ENCODE results near the gene PTMA.
"Not testable (repeated sequence)": the region's sequence is repeated elsewhere in the genome, so short reads cannot be mapped to it uniquely, and the experiment has no call there.

PTMA gene

DNA sequence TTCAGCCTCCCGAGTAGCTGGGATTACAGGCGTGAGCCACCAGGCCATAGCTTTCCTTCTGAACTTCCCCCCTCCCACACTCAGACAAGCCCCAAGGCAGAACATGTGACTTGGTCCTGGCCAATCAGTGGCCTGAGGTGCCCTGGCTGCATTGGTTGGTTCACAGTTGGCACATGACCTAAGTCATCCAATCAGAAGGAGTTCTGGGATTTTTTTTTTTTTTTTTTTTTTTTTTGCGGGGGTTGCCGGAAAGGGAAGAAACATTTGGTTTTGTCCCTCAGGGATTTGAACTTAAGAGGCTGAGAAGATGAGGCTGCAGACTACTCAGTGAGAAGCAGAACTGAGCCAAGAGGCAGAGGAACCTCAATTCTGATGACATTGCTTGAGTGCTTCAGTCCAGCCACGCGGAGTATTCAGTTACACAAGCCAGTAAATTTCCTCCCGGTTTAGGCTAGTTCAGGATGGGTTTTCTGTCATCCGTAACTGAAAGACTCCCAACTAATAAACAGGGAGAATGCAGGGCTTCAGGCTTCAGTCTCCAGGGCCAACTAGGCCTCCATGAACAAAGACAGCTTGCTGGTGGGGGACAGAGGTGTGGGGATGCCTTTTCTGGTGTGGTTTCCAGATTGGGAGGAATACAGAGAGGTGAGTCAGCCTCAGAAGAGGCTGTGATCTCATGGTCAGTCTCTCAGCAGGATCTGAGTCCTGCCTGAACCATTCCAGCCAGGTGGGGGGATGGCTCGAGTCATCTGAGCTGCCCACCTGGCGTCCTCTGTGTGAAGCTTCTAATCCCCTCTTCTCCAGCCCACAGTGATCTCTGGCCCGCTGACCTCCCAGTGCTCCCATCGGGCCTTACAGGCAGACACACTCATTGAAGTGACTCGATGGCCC is 9.2 kb downstream of the PTMA start:
- DNase-seq: no peak

DNA sequence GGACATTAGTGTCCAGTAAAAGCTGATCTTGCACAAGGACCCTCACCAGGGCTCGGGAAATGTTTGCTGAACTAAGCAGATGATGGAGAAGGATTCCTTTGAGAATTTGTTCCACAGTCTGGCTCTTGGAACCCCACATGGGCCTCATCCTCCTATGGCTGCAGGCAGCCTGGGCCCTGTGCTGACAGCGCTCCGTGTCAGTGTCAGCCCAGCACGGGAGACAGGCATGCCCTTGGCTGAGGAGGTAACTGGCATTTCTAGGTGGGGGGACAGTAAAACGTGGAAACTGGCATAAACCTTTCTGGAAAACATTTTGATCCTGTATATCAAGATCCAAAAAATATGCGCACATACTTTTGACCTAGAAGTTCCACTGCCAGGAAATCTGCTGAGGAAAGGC is 10.5 kb downstream of the PTMA start:
- no peak for DNase-seq

DNA sequence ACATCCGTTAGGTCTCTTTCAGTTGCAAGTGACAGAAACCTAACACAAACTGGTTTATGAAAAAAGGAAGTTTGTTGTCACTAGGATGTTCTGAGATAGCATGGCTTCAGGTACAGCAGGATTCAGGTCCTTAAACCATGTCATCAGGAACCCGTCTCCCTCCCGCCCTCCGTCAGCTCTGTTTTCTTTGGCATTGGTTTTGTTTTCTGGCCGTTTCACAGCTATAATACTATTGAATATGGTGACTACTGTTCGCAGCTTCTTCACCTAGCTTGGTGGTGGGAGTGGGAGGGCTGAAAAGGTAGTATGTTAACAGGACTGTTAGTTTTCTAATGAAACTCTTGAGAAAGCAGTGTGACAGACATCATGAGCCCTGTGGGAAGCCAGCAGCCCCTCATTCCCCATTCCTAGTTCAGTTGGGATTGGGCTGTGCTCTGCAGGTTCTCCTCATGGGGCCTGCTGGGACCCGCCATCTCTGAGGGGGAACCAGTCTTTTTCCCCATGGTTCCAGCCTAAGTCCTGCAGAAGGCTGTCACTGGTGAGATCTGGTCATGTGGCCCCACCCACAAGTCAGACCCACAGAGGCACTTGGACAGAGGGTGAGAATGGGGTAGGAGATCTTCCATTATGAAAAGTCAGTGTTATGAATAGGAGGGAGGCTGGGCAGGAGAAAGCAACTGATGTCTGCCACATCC is 12.1 kb downstream of the PTMA start:
- no peak for DNase-seq

DNA sequence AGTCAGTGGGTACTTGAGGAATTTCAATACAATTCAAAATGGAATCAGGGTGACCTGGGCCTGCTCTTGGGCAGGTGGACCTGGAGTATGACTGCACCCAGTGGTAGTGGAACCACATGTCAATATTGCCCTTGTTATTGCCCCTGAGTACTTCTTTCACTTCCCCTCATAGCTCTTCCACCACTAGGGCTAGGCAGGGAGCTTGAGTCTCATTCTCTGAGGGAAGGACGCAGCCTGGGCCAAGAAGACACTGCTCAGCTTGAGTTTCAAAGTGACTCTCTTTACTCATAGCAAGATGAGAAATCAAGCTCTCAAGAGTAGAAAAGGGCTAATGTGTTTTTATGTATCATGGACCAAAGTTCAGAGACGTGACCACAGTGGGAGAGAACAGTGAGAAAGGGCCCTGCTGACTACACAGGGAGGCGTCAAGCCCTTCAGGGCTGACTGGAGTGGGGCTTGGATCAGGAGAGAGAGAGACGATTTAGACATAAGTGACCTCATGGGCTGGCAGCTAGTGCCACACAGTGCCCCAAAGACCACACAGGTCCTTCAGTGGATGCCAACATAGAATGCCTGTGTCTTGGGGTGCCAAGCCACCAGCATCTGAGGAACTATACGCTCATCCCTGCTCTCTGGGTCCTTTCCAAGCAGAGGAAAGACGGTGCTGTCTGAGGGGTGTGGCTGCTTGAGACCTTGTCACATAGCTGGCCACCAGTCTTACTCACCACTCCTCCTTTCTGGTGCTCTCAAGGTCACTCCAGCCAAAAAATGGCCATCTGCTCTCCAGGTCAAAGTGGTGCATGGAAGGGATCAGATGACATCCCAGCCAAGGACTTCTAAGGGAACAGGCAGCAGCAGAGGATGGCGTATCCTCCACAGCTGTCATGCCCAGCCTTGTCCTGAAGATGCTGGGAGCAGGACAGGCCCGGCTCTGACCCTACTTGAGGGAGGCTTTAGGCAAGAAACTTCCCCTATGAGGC is 13.0 kb downstream of the PTMA start:
- DNase-seq: no peak

DNA sequence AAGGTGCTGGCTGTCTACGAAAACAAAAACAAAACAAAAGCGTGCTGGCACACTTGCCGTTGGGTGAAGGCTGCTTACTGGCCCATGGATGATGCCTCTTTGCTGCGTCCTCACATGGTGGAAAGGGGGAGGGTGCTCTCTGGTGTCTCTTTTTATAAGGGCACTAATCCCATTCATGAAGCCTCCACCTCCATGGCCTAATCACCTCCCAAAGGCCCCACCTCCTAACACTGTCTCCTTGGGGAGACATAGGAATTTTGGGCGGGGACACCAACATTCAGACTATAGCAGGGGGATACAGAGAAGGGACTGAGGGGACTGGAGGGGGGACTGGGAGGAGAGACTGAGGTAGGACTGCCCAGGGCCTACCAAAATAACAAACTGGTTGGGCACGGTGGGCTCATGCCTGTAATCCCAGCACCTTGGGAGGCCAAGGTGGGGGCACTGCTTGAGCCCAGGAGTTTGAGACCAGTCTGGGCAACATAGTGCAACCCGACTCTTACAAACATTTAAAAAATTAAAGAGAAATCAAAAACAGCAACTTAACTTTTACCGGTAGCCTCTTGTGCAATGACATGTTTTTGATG is 14.5 kb downstream of the PTMA start:
- DNase-seq: no peak

GRCh38 chr2:231725476-231725875 is 17.2 kb downstream of the PTMA start:
- DNase-seq: no peak

DNA sequence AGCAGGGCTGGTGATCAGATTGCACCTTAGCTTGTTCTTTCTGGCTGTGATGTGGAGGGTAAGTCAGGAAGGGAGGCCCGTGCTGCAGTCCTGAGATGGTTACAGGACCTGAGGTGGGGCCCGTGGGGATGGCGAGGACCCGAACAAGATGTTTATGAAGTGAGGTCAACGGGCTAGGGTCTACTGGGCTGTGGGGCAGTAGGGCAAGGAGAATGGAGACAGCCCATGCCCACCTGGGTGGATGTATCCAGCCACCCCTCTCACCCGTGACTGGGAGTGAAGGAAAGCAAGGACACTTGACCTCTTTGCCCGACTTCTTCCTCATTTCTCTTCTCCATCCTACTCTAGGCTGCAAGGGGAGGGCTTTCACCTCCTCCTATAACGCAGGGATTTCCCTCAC is 18.0 kb downstream of the PTMA start:
- no peak for DNase-seq

- DNase-seq: no peak
Observed at GRCh38 chr2:231727621-231728020, 19.3 kb downstream of the PTMA start.

- DNase-seq: no peak
Observed at GRCh38 chr2:231732604-231733003, 24.3 kb downstream of the PTMA start.

GRCh38 chr2:231737761-231738160 is 29.4 kb downstream of the PTMA start:
- no peak for DNase-seq

DNA sequence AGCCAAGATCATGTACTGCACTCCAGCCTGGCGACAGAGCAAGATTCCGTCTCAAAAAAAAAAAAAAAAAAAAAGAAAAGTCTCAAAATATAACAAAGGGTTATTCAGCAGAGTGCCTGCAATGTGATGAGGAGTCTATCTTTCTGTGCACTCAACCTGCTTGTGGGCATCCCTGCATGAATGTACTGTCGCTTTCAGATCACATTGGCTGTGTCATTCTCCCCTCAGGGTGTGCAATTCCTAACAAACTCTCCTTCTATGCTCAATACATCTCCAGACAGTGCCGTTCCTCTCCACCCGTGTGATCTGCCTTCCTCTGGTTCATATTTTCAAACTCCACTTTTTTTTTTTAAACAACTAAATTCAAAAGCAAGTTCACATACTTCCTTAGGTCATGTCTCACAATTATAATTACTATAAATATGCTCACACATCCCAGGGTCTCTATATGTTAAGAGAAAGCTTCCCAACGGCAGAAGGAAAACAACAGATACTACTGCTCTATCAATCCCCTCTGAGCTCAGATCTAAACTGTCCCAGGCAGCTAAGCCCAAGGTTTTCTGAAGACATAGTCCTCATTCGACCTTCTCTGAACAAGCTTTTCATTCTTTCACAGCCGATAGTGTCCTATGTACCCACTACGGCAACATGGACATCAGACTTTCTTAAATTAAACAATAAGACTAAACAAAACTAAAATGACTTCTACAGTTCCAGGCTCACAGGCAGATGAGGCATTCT is 35.2 kb downstream of the PTMA start:
- DNase-seq: no peak

- DNase-seq: no peak
Observed at GRCh38 chr2:231745303-231746038, 37.1 kb downstream of the PTMA start.

DNA sequence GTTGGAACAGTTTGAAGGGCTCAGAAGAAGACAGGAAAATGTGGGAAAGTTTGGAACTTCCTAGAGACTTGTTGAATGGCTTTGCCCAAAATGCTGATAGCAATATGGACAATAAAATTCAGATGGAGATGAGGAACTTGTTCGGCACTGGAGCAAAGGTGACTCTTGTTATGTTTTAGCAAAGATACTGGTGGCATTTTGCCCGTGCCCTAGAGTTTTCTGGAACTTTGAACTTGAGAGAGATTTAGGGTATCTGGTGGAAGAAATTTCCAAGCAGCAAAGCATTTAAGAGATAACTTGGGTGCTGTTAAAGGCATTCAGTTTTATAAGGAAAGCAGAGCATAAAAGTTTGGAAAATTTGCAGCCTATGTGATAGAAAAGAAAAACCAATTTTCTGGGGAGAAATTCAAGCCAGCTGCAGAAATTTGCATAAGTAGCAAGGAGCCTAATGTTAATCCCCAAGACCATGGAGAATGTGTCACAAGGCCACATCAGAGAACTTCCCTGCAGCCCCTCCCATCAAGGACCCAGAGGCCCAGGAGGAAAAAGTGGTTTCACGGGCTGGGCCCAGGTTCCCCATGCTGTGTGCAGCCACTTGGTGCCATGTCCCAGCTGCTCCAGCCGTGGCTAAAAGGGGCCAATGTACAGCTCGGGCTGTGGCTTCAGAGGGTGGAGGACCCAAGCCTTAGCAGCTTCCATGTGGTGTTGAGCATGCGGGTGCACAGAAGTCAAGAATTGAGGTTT is 40.0 kb downstream of the PTMA start:
- not testable (repeated sequence) for DNase-seq

GRCh38 chr2:231749016-231749415 is 40.7 kb downstream of the PTMA start:
- DNase-seq: not testable (repeated sequence)

- DNase-seq: no peak
Observed at GRCh38 chr2:231751042-231751815, 42.9 kb downstream of the PTMA start.

- DNase-seq: no peak
Observed at GRCh38 chr2:231752061-231752460, 43.7 kb downstream of the PTMA start.

DNA sequence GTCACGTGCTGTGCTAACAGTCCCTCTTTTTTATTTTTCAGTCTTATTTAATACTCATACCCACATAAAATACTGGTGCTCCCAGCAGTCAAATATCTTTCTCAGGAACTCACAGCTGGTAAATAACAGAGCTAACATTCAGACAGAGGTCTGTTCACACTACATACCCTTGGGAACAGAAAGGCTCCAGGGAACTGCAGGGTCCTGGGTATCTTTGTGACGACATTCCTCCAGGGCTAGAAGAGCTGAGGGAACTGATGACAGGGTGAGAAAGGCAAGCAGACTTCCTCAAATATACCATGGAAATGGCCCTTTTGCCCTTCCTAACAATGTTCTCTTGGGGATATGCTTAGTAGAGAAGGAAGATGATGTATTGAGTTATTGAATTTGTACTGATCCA is 53.4 kb downstream of the PTMA start:
- no peak for DNase-seq
